ENCODE data around the gene NECTIN3.
A peak's percentile ranks its signal among the peaks of the same experiment; 100 is the strongest.

Gene NECTIN3

GRCh38 chr3:111210866-111211564 is 139.4 kb downstream of the NECTIN3 start:
- DNase-seq, result no peak

GRCh38 chr3:111212511-111212910 is 140.9 kb downstream of the NECTIN3 start:
- peak; percentile 3 for DNase-seq

GRCh38 chr3:111215481-111215880 is 143.9 kb downstream of the NECTIN3 start:
- DNase-seq, result no peak

GRCh38 chr3:111218615-111219014 is 147.0 kb downstream of the NECTIN3 start:
- no peak for DNase-seq

- DNase-seq, result no peak
Measured at GRCh38 chr3:111227216-111227615, 155.6 kb downstream of the NECTIN3 start.

GRCh38 chr3:111229301-111229700 is 157.7 kb downstream of the NECTIN3 start:
- DNase-seq, result no peak

- DNase-seq, result no peak
Measured at GRCh38 chr3:111236836-111237713, 165.5 kb downstream of the NECTIN3 start.

- no peak for DNase-seq
Measured at GRCh38 chr3:111237946-111238345, 166.3 kb downstream of the NECTIN3 start.

- no peak for DNase-seq
Measured at GRCh38 chr3:111238885-111239284, 167.3 kb downstream of the NECTIN3 start.

GRCh38 chr3:111241960-111242359 is 170.3 kb downstream of the NECTIN3 start:
- DNase-seq, result no peak
